Measurements from ENCODE around the gene RYR1. TPM values are rescaled to one million over a fixed set of nuclear protein-coding genes. Genes with fewer than 3 reads are reported as not detected.
"Not testable (repeated sequence)": the region's sequence is repeated elsewhere in the genome, so short reads cannot be mapped to it uniquely, and the experiment has no call there.

Gene RYR1
- total and polyA plus RNA-seq, 11 donors, result 0.44 to 2.1 (median 0.86) TPM

DNA sequence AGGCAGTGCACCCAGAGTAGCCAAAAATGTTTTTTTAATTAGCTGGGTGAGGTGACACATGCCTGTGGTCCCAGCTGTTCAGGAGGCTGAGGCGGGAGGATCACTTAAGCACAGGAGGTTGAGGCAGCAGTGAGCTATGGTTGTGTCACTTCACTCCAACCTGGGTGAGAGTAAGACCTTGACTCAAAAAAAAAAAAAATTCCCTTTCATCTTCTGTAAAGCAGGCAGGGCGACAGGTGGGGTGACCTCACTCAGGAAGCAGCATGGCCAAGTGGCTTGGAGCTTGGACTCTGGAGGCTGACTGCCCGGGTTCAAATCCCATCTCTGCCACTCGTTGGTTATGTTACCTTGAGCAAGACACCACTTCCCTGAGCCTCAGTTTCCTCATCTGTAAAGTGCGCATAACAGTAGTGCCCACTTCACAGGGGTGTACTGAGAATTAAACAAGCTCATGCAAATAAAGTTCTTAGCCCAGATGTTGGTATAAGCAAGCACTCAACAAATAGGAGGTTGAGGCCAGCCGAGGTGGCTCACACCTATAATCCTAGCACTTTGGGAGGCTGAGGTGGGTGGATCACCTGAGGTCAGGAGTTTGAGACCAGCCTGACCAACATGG, 136.0 kb downstream of the RYR1 start:
- intact Hi-C loops (cut with DNase I), result no loop called here
- no peak overlapping the region for H3K4me3 ChIP-seq
- peaks cover 0 to 9% (median 0%) of the 10 kb centered on the region in 12 donors for H3K4me1 ChIP-seq
- DNase-seq (no peak), ATAC-seq (no peak)
- H3K9me3 ChIP-seq, result no peaks in the 10 kb centered on the region
- H3K36me3 ChIP-seq, result no peaks in the 10 kb centered on the region
- 82 to 88% (median 83%) methylated on average over 6 of the region's 6 CpGs for WGBS, 4 donors
- TF ChIP-seq, protein P1, sequence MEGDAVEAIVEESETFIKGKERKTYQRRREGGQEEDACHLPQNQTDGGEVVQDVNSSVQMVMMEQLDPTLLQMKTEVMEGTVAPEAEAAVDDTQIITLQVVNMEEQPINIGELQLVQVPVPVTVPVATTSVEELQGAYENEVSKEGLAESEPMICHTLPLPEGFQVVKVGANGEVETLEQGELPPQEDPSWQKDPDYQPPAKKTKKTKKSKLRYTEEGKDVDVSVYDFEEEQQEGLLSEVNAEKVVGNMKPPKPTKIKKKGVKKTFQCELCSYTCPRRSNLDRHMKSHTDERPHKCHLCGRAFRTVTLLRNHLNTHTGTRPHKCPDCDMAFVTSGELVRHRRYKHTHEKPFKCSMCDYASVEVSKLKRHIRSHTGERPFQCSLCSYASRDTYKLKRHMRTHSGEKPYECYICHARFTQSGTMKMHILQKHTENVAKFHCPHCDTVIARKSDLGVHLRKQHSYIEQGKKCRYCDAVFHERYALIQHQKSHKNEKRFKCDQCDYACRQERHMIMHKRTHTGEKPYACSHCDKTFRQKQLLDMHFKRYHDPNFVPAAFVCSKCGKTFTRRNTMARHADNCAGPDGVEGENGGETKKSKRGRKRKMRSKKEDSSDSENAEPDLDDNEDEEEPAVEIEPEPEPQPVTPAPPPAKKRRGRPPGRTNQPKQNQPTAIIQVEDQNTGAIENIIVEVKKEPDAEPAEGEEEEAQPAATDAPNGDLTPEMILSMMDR (IDR thresholded peaks at IDR 0.05), result no peak
- TF ChIP-seq POLR2A (IDR thresholded peaks at IDR 0.05), result no peak
- peaks cover 0 to 17% (median 11%) of the 10 kb centered on the region in 9 donors for H3K27me3 ChIP-seq
- H3K27ac ChIP-seq, result no peak overlapping the region

- 80 to 100% (median 87%) methylated on average over 2 of the region's 2 CpGs for WGBS, 4 donors
- intact Hi-C loops (cut with DNase I), result no loop called here
- ATAC-seq (no peak), DNase-seq (no peak)
- Histone ChIP-seq H3K27ac (no peak overlapping the region), H3K4me1 (no peaks in the 10 kb centered on the region), H3K4me3 (no peak overlapping the region), H3K9me3 (no peaks in the 10 kb centered on the region), H3K36me3 (no peaks in the 10 kb centered on the region), H3K27me3 (peaks cover 0 to 3% (median 0%) of the 10 kb centered on the region in 9 donors)
- TF ChIP-seq, protein P1 (IDR thresholded peaks at IDR 0.05), result no peak
- no peak for TF ChIP-seq POLR2A (IDR thresholded peaks at IDR 0.05)
Observed at GRCh38 chr19:38571682-38572081, 138.2 kb downstream of the RYR1 start.

DNA sequence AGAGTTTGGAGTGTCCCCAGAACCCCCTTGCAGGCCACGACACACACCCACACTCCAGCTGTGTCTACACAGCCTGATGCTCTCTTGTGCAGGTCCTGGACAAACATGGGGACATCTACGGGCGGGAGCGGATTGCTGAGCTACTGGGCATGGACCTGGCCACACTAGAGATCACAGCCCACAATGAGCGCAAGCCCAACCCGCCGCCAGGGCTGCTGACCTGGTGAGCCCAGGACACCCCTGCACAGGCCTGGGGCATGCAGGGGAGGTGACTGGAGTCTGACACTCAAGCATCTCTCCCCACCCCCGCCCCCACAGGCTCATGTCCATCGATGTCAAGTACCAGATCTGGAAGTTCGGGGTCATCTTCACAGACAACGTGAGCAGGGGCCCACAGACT, 144.3 kb downstream of the RYR1 start:
- DNase-seq, result no peak
- Histone ChIP-seq H3K27ac (no peak overlapping the region), H3K27me3 (no peaks in the 10 kb centered on the region), H3K4me1 (no peaks in the 10 kb centered on the region), H3K9me3 (no peaks in the 10 kb centered on the region), H3K36me3 (no peaks in the 10 kb centered on the region), H3K4me3 (no peak overlapping the region)
- no peak for ATAC-seq
- TF ChIP-seq POLR2A (IDR thresholded peaks at IDR 0.05), result no peak
- TF ChIP-seq, protein P1 (IDR thresholded peaks at IDR 0.05), result no peak
- intact Hi-C loops (cut with DNase I), result no loop called here
- WGBS, 4 donors, result 88 to 89% (median 88%) methylated on average over 7 to 11 of the region's 11 CpGs

DNA sequence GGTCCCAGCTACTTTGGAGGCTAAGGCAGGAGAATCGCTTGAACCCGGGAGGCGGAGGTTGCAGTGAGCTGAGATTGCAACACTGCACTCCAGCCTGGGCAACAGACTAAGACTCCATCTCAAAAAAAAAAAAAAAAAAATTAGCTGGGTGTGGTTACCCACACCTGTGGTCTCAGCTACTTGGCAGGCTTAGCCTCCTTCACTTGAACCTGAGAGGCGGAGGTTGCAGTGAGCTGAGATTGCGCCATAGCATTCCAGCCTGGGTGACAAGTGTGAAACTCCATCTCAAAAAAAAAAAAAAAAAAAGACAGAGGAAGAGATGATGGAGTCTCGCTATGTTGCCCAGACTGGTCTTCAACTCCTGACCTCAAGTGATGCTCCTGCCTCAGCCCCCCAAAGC, 145.8 kb downstream of the RYR1 start:
- ATAC-seq; H3K4me3 ChIP-seq; H3K36me3 ChIP-seq; H3K9me3 ChIP-seq; H3K27me3 ChIP-seq; intact Hi-C loops (cut with DNase I); DNase-seq; H3K27ac ChIP-seq; H3K4me1 ChIP-seq: not testable (repeated sequence)
- WGBS, 4 donors, result 90 to 99% (median 94%) methylated on average over 6 of the region's 6 CpGs

DNA sequence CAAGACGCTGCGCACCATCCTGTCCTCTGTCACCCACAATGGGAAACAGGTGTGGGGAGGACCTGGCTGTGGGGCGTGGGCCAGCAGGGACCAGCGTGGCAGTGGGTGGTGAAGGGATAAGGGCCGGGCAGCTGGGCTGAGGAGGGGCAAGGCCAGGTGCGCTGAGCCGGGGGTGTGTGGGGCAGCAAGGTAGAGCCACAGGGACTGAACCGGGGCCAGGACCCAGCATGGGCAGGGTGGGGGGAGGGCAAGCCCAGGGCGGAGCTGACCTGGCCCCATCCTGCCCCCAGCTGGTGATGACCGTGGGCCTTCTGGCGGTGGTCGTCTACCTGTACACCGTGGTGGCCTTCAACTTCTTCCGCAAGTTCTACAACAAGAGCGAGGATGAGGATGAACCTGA, 146.6 kb downstream of the RYR1 start:
- 88 to 90% (median 89%) methylated on average over 15 of the region's 15 CpGs for WGBS, 4 donors
- intact Hi-C loops (cut with DNase I), result loop anchor here in 1 of 10 donors (10.0 kb wide), 1 partner anchor 145 kb away; the partner anchor contains the start of gene RYR1
- Histone ChIP-seq H3K4me1 (no peaks in the 10 kb centered on the region), H3K36me3 (no peaks in the 10 kb centered on the region), H3K9me3 (no peaks in the 10 kb centered on the region), H3K27me3 (no peaks in the 10 kb centered on the region), H3K27ac (no peak overlapping the region), H3K4me3 (no peak overlapping the region)
- ATAC-seq (no peak), DNase-seq (no peak)
- no peak for TF ChIP-seq POLR2A (IDR thresholded peaks at IDR 0.05)
- TF ChIP-seq, protein P1 (IDR thresholded peaks at IDR 0.05), result no peak
